A673 (cell line): Measurements from ENCODE around the gene USF2.

Source experiments
- CTCF ChIP-seq: fragments of 300-800, 200-600 bp; sonication (generic); conservative IDR thresholded peaks from 2 replicates; pipeline ENCODE4 v1.5.1; 2017; ENCODE audit warnings: low read depth, mild to moderate bottlenecking, antibody characterized with exemption, low read length, moderate library complexity, mixed read lengths
- EZH2 ChIP-seq: fragments of 200-600 bp; sonication (generic); IDR thresholded peaks from 2 replicates; pipeline ENCODE4 v1.6.1; 2017; ENCODE audit warnings: borderline replicate concordance, low read depth, mild to moderate bottlenecking, mixed read lengths, antibody characterized with exemption, low read length; ENCODE audit not compliant: poor library complexity, severe bottlenecking

- no peak for TF ChIP-seq CTCF
- no peak for TF ChIP-seq EZH2
These were observed 31.5 kb downstream of the USF2 start for GRCh38 chr19:35300339-35300649.
